Ovary (tissue), 9 donors: ENCODE data around the gene SELENOV. TPM values are rescaled to one million over a fixed set of nuclear protein-coding genes. Genes with fewer than 3 reads are reported as not detected.

ENCODE experiments used
- DNase-seq, 5 donors: peaks; one replicate each; pipeline ENCODE4 v3.0.0-alpha.2; 2019 to 2020
- H3K27ac ChIP-seq, 2 donors: fragments of 200-600 bp; one replicate each; pipeline versions ENCODE4 v1.5.1 to v1.8.0; 2019 to 2022
- H3K27me3 ChIP-seq: fragments of 200-600 bp; one replicate; pipeline ENCODE4 v1.8.0; 2022
- H3K36me3 ChIP-seq: fragments of 200-600 bp; sonication (generic); one replicate; pipeline ENCODE4 v1.5.1; 2019
- H3K4me1 ChIP-seq: one replicate; pipeline ENCODE4 v1.8.1; 2013; ENCODE audit warnings: mild to moderate bottlenecking, moderate library complexity; ENCODE audit not compliant: insufficient read depth
- H3K4me3 ChIP-seq: fragments of 200-600 bp; sonication (generic); one replicate; pipeline ENCODE4 v1.5.1; 2017
- H3K9me3 ChIP-seq, 2 donors: fragments of 200-600 bp in 1 of 2; sonication (generic) in 1 of 2; one replicate each; pipeline versions ENCODE4 v1.5.1 to v1.8.1; 2013 to 2019; ENCODE audit warnings: mild to moderate bottlenecking in 1 of 2, moderate library complexity in 1 of 2
- EP300 ChIP-seq: sonication (generic); formaldehyde crosslinking; IDR thresholded peaks from one replicate; pipeline ENCODE4 v1.6.1; 2017; ENCODE audit warnings: antibody characterized with exemption
- POLR2A ChIP-seq: fragments of 450-650 bp; IDR thresholded peaks from one replicate; pipeline ENCODE4 v1.6.1; 2017; ENCODE audit warnings: antibody characterized with exemption, mild to moderate bottlenecking, moderate library complexity
- WGBS, 3 donors: extraction: QIAGEN DNeasy Blood & Tissue Kit in 1 of 3; methylation state at CpG; one replicate each; pipeline versions ENCODE4 v1.1.5 to v1.1.7; 2013 to 2017; 5-methylcytosine and 5-hydroxymethylcytosine counted together
- intact Hi-C, 4 donors: fragments of 100-400 bp; cut with DNase I; formaldehyde crosslinking; loops; one replicate each; pipeline versions ENCODE4 v1.11.0 to v1.15.1; 2022 to 2023
- polyA plus RNA-seq, 2 donors: library from polyadenylated mRNA; stranded (reverse); fragments of 200-250 nt in 1 of 2; fragments of 350-450 nt in 1 of 2; fragmentation: Illumina TruSeq in 1 of 2; extraction: RNeasy Lipid Tissue Mini Kit (QIAGEN cat#74804) in 1 of 2; gene quantifications; one replicate each; pipeline ENCODE4 v1.2.3, GENCODE V29; 2013 to 2014
- total RNA-seq, 7 donors: library from RNA; depleted of rRNA in 2 of 7; stranded (reverse); fragments of >200 nt in 2 of 7; fragmentation: NEBNext Ultra II Directional in 3 of 7; extraction: Animal tissue kit (Norgen Biotek cat#: 25700) in 3 of 7; gene quantifications; one replicate each; pipeline versions ENCODE4 v1.1.0 to v1.2.4, GENCODE V29; 2016 to 2023
- TF ChIP-seq, protein P1 (sequence below), 3 donors: fragments of 450-650 bp in 2 of 3; fragments of 200-600 bp in 1 of 3; IDR thresholded peaks; one replicate each; pipeline versions ENCODE4 v1.5.1 to v1.8.0; 2016 to 2022; ENCODE audit warnings: antibody characterized with exemption in 3 of 3, mild to moderate bottlenecking in 1 of 3
- donor health status: DM: no; HTN: no; CAD: no; lungs with moderate emphysema.
- donor health status: DM: no; HTN: no; CAD: no.
- donor health status: Bipolar disorder and iron deficiency.
- donor health status: DM: yes; HTN: yes; CAD: no.
- donor health status: DM: no; HTN: no; CAD: no.
- donor health status: DM: yes; HTN: yes; CAD: no.

Gene SELENOV
- total and polyA plus RNA-seq, 9 donors, result 0.27 to 0.39 TPM; not detected in 7

DNA sequence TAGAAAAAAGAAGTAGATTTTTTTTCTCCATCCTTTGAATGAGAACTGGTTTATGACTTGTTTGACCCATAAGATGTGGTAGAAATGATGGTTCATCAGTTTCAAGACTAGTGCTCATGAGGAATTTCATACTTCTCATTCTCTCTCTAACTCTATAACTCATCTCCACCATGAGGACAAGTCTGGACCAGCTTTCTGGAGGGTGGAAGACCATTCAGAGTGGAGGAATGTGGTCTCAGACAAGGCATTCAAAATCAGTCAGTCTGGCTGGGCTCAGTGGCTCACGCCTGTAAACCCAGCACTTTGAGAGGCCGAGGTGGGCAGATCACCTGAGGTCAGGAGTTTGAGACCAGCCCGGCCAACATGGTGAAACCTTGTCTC is 28.5 kb downstream of the SELENOV start:
- intact Hi-C loops, result loop anchor here in 1 of 4 donors (10.0 kb wide), 1 partner anchor 671 kb away; the partner anchor contains the start of gene TTC9B
- Histone ChIP-seq H3K9me3 (no peaks in the 10 kb centered on the region), H3K4me1 (no peaks in the 10 kb centered on the region), H3K4me3 (no peak overlapping the region), H3K27me3 (no peaks in the 10 kb centered on the region), H3K27ac (no peak overlapping the region), H3K36me3 (no peaks in the 10 kb centered on the region)
- 73 to 80% (median 74%) methylated on average over 3 of the region's 3 CpGs for WGBS, 3 donors
- TF ChIP-seq, protein P1, sequence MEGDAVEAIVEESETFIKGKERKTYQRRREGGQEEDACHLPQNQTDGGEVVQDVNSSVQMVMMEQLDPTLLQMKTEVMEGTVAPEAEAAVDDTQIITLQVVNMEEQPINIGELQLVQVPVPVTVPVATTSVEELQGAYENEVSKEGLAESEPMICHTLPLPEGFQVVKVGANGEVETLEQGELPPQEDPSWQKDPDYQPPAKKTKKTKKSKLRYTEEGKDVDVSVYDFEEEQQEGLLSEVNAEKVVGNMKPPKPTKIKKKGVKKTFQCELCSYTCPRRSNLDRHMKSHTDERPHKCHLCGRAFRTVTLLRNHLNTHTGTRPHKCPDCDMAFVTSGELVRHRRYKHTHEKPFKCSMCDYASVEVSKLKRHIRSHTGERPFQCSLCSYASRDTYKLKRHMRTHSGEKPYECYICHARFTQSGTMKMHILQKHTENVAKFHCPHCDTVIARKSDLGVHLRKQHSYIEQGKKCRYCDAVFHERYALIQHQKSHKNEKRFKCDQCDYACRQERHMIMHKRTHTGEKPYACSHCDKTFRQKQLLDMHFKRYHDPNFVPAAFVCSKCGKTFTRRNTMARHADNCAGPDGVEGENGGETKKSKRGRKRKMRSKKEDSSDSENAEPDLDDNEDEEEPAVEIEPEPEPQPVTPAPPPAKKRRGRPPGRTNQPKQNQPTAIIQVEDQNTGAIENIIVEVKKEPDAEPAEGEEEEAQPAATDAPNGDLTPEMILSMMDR (IDR thresholded peaks at IDR 0.05), result no peak
- TF ChIP-seq EP300, result no peak
- no peak for TF ChIP-seq POLR2A
- DNase-seq, result no peak

DNA sequence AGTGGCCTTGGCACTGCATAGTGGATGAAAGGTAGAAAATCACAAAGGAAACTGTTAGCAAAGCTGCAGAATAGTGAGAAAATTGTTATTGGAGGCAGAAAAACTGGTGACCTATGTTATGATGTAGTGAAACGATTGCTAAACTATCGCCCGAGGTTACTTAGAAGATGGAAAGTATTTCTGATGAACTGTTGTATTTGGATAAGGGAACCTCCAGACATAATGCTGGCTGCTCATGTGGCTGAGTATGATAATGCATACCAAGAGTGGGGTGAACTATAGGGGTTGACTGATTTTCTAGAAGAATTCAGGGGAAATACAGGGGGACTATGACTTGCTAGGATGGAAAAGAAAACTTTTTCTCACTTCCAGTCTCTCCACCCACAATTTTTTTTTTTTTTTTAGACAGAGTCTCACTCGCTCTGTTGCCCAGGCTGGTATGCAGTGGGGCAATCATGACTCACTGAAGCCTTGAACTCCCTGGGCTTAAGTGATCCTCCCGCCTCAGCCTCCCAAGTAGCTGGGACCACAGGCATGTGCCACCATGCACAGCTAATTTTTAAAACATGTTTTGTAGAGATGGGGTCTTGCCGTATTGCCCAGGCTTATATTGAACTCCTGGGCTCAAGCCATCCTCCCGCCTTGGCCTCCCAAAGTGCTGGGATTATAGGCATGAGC is 29.4 kb downstream of the SELENOV start:
- no peak for DNase-seq
- TF ChIP-seq, protein P1 (IDR thresholded peaks at IDR 0.05), result no peak
- TF ChIP-seq EP300 (no peak), POLR2A (no peak)
- intact Hi-C loops, result loop anchor here in 1 of 4 donors (10.0 kb wide), 1 partner anchor 670 kb away; the partner anchor contains the start of gene TTC9B
- WGBS, 3 donors, result 64 to 80% (median 73%) methylated on average over 7 of the region's 7 CpGs
- H3K27ac ChIP-seq, result no peak overlapping the region
- H3K4me3 ChIP-seq, result no peak overlapping the region
- no peaks in the 10 kb centered on the region for H3K36me3 ChIP-seq
- no peaks in the 10 kb centered on the region for H3K27me3 ChIP-seq
- no peaks in the 10 kb centered on the region for H3K9me3 ChIP-seq
- no peaks in the 10 kb centered on the region for H3K4me1 ChIP-seq

DNA sequence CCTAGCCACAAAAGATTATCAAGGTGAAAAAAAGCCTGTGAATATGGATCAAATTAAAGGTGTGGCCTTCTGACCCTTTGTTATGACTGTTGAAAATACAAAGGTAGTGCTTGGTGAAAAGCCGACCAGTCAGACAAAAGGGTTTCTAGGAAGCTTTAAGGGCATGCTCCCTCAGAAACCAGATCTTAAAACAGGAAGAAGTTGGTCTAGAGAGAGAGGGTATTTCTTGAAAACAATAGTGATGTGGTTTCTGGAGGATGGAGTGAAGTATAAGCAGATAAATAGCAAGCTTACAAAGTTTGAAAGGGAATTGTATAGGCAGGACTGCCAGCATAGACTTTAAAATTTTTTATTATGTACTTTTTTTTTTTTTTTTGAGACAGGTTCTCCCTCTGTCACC is 30.0 kb downstream of the SELENOV start:
- Histone ChIP-seq H3K4me1 (no peaks in the 10 kb centered on the region), H3K9me3 (no peaks in the 10 kb centered on the region), H3K27me3 (no peaks in the 10 kb centered on the region), H3K4me3 (no peak overlapping the region), H3K36me3 (no peaks in the 10 kb centered on the region), H3K27ac (no peak overlapping the region)
- no peak for DNase-seq
- TF ChIP-seq EP300 (no peak), POLR2A (no peak)
- TF ChIP-seq, protein P1 (IDR thresholded peaks at IDR 0.05), result no peak
- 60 to 75% (median 64%) methylated on average over 1 of the region's 1 CpG for WGBS, 3 donors
- intact Hi-C loops, result loop anchor here in 1 of 4 donors (10.0 kb wide), 1 partner anchor 670 kb away; the partner anchor contains the start of gene TTC9B

DNA sequence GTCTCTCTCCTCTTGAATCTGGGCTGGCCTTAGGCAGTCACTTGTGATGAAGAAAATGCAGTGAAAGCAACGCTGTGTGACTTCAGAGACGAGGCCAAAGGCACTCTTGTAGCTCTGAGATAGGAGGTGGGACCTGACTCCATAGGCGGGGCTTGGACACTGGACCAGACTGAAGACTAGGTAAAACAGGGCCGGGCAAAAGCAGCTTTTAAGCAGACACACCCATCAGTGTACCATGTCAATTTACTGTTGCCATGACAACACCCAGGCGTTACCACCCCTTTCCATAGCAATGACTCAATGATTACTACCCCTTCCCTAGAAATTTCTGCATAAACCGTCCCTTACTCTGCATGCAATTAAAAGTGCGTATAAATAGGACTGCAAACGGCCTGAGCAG is 31.7 kb downstream of the SELENOV start:
- intact Hi-C loops, result loop anchor here in 1 of 4 donors (10.0 kb wide), 1 partner anchor 668 kb away; the partner anchor contains the start of gene TTC9B
- 53 to 55% (median 55%) methylated on average over 8 of the region's 8 CpGs for WGBS, 3 donors
- Histone ChIP-seq H3K27ac (no peak overlapping the region), H3K9me3 (no peaks in the 10 kb centered on the region), H3K36me3 (no peaks in the 10 kb centered on the region), H3K4me1 (no peaks in the 10 kb centered on the region), H3K27me3 (no peaks in the 10 kb centered on the region), H3K4me3 (no peak overlapping the region)
- DNase-seq, result no peak
- TF ChIP-seq EP300 (no peak), POLR2A (no peak)
- TF ChIP-seq, protein P1 (IDR thresholded peaks at IDR 0.05), result no peak
